ENCODE data around the gene ODAD2.

DNA sequence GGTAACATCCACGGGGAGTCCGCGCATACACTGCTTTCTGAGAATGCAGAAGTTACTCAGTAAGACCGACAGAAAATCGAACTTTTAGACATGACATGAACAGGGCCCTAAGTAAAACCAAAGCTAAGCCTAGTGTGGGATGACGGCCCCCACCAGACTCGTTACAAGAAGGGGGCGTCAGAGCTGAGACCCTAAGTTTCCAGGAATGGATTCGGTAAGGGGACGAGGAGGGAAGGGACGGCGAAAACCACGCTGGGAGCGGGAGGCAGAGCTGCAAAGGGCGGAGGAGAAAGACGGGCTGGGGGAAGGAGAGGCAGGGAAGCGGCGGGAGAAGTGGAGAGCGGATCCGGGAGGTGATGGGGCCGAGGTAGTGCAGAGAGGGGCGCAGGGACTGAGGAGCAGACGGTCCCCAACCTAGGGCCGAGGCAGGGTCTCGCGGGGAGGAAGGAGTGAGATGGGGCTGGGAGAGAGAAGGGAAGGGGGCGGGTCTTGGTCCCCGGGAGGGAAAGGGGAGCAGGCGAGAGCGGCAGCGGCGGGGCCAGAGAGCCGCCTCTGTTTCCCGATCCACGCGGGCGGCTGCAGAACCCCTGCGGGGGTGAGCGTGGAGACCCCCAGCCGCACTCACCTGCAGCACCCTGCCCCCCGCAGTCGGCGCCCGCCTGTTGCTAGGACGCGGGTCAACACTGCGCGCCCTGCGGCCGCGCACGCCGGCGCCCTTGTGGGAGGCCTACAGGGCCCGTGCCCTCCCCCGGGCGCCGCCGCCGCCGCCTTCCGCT lies 513 bp downstream of the ODAD2 start:
- TF ChIP-seq, protein P1, sequence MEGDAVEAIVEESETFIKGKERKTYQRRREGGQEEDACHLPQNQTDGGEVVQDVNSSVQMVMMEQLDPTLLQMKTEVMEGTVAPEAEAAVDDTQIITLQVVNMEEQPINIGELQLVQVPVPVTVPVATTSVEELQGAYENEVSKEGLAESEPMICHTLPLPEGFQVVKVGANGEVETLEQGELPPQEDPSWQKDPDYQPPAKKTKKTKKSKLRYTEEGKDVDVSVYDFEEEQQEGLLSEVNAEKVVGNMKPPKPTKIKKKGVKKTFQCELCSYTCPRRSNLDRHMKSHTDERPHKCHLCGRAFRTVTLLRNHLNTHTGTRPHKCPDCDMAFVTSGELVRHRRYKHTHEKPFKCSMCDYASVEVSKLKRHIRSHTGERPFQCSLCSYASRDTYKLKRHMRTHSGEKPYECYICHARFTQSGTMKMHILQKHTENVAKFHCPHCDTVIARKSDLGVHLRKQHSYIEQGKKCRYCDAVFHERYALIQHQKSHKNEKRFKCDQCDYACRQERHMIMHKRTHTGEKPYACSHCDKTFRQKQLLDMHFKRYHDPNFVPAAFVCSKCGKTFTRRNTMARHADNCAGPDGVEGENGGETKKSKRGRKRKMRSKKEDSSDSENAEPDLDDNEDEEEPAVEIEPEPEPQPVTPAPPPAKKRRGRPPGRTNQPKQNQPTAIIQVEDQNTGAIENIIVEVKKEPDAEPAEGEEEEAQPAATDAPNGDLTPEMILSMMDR (IDR thresholded peaks at IDR 0.05), result no peak
- TF ChIP-seq EZH2 (IDR thresholded peaks at IDR 0.05; ENCODE audit: borderline replicate concordance, insufficient read depth, low read depth, low read length, poor library complexity, severe bottlenecking), result no peak

Measured in B cell (primary cell).